Measurements from ENCODE around the gene FAM124B. TPM values are rescaled to one million over a fixed set of nuclear protein-coding genes. Genes with fewer than 3 reads are reported as not detected.

The FAM124B gene
- total RNA-seq, 2 experiments from 2014 or later = 0.32 to 0.43 TPM

DNA sequence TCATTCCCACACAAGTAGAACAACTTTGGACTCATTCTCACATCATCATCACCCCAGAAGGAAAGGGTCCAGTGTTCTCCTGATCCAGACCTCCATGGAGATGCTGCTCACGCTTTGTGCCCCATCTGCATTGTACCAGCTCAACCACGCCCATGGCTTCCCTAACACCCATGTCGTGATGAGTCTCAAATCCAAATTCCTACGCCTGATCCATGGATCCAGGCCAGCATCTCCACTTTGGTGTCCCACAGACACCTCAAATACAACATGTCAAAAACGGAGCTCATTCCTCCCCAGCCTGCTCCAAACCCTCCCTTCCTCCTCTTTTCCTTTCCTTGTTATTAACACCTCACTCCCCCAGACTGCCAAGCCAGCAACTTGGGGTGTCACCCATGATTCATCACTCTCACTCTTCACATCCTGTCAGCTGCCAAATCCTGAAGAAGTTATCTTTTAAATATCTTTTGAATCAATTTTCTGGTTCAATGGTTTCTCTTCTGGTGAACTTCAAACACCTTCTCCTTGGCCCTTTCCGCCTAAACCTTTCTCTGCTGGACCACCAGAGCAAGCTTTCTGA lies 30.2 kb upstream of the FAM124B start:
- CTCF ChIA-PET = interaction anchor here (0.8 kb wide), 1 partner anchor 63 kb away, joined by 3 read pairs; no protein-coding TSS in a partner anchor
- peak; percentile 10 for DNase-seq
- H3K4me1 Mint-ChIP-seq (ENCODE audit: low read depth) = no peaks in the 10 kb centered on the region
- peaks cover 3% of the 10 kb centered on the region for H3K27me3 Mint-ChIP-seq (ENCODE audit: low read depth)
- H3K9me3 Mint-ChIP-seq = no peaks in the 10 kb centered on the region
- H3K36me3 Mint-ChIP-seq (ENCODE audit: low read depth) = no peaks in the 10 kb centered on the region
- H3K4me3 Mint-ChIP-seq = no peak overlapping the region
- intact Hi-C loops (cut with micrococcal nuclease) = no loop called here
- H3K27ac Mint-ChIP-seq = no peak overlapping the region

DNA sequence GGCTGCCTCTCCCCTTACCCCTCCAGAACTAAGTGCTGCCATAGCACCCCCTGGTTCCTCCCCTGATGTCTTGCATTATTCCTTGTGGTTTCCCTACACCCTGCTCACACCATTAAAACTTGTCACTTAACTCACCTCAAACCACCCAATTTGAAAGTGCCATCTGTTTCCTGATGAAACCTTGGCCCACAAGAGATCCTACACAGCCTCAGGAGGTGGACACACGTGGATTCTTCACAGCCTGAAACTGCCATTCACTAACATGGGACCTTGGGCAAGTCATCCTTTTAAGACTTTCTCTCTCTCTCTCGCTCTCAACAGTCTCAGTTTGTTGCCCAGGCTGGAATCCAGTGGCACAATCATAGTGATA lies 27.5 kb upstream of the FAM124B start:
- no peak for DNase-seq
- Mint-ChIP-seq H3K27ac (no peak overlapping the region), H3K36me3 (ENCODE audit: low read depth) (no peaks in the 10 kb centered on the region), H3K9me3 (peaks cover 6% of the 10 kb centered on the region), H3K4me3 (no peak overlapping the region), H3K27me3 (ENCODE audit: low read depth) (peaks cover 3% of the 10 kb centered on the region), H3K4me1 (ENCODE audit: low read depth) (no peaks in the 10 kb centered on the region)
- intact Hi-C loops (cut with micrococcal nuclease) = no loop called here
- CTCF ChIA-PET = no interaction called here

DNA sequence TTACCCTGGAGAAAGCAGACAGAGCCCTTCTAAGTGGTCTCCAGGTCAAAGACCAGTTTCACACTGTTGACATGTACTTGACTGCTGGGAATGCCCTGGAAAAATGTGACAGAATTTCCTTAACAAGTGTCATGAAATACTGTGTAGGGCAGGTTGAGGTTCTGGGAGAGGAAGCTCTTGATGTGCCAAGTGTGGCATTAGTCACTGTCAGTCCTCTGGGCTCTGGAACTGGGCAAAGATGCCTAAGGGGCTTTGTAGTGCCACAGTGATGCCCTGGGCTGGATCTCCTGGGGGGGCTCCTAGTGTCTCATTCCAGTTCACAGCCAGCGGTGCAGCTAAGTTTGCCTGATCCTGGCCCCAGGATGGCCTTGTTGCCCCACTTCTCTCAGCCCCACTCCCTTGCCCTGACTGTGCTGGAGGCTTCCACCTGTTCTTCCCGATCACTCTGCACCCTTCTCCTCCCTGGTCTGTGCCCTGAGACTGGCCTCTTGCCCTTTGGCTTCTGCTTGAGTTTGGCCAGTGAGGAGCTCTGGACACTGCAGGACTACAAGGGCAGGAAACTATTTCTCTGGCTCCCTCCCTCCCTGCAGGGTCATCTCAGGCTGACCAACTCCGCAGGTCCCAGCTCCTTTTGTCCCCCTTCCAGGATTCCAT lies 27.0 kb upstream of the FAM124B start:
- peaks cover 3% of the 10 kb centered on the region for H3K27me3 Mint-ChIP-seq (ENCODE audit: low read depth)
- no peak overlapping the region for H3K27ac Mint-ChIP-seq
- H3K9me3 Mint-ChIP-seq = peaks cover 8% of the 10 kb centered on the region
- no peak overlapping the region for H3K4me3 Mint-ChIP-seq
- no peaks in the 10 kb centered on the region for H3K4me1 Mint-ChIP-seq (ENCODE audit: low read depth)
- intact Hi-C loops (cut with micrococcal nuclease) = no loop called here
- CTCF ChIA-PET = no interaction called here
- H3K36me3 Mint-ChIP-seq (ENCODE audit: low read depth) = no peaks in the 10 kb centered on the region
- DNase-seq = no peak

DNA sequence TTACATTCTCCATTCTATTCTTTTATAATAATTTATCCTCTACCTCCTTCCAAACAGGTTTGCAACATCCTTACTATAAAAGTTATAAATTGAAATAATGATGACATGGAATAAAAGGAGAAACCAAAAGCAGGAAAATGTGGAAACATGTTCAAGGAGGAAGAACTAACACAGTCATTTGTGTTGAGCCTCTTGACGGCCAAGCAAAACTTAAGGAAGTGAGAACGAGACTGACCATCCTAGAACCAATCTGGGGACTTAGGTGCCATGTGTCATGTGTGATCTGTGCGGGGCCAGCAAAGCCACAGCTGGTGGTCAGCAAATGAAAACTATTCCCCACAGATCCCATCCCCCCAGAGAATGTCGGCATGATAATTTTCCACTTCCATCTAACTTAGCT lies 25.6 kb upstream of the FAM124B start:
- Mint-ChIP-seq H3K4me3 (no peak overlapping the region), H3K4me1 (ENCODE audit: low read depth) (no peaks in the 10 kb centered on the region), H3K36me3 (ENCODE audit: low read depth) (no peaks in the 10 kb centered on the region), H3K27ac (no peak overlapping the region), H3K27me3 (ENCODE audit: low read depth) (peaks cover 3% of the 10 kb centered on the region), H3K9me3 (peaks cover 8% of the 10 kb centered on the region)
- CTCF ChIA-PET = no interaction called here
- no peak for DNase-seq
- intact Hi-C loops (cut with micrococcal nuclease) = no loop called here

DNA sequence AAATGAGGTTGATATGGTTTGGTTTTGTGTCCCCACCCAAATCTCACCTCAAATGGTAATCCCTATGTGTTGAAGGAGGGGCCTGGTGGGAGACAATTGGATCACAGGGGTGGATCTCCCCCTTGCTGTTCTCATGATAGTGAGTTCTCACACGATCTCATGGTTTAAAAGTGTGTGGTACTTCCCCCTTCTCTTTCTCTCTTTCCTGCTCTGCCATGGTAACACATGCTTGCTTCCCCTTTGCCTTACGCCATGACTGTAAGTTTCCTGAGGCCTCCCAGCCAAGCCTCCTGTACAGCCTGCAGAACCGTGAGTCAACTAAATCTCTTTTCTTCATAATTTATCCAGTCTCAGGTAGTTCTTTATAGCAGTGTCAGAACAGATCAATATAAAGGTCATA lies 24.7 kb upstream of the FAM124B start:
- no peak overlapping the region for H3K4me3 Mint-ChIP-seq
- no peaks in the 10 kb centered on the region for H3K4me1 Mint-ChIP-seq (ENCODE audit: low read depth)
- no peaks in the 10 kb centered on the region for H3K36me3 Mint-ChIP-seq (ENCODE audit: low read depth)
- CTCF ChIA-PET = no interaction called here
- no peaks in the 10 kb centered on the region for H3K27me3 Mint-ChIP-seq (ENCODE audit: low read depth)
- H3K9me3 Mint-ChIP-seq = peaks cover 9% of the 10 kb centered on the region
- intact Hi-C loops (cut with micrococcal nuclease) = no loop called here
- H3K27ac Mint-ChIP-seq = no peak overlapping the region
- DNase-seq = no peak

DNA sequence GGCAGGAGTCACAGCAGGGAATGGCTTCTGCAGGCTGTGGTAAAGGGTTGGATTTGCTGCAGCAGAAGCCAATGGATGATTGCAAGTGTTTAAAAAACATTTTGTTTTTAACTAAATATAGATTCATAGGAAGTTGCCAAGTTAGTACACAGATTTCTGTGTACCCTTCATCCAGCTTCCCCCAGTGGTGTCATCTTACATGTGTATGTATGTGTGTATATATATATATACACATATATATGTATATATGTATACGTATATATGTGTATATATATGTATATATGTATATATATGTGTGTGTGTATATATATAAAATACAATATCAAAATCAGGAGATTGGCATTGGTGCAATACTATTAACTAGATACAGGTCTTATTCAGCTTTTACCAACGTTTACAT lies 19.2 kb upstream of the FAM124B start:
- peaks cover 7% of the 10 kb centered on the region for H3K9me3 Mint-ChIP-seq
- no peaks in the 10 kb centered on the region for H3K4me1 Mint-ChIP-seq (ENCODE audit: low read depth)
- CTCF ChIA-PET = no interaction called here
- H3K4me3 Mint-ChIP-seq = no peak overlapping the region
- H3K36me3 Mint-ChIP-seq (ENCODE audit: low read depth) = no peaks in the 10 kb centered on the region
- no peaks in the 10 kb centered on the region for H3K27me3 Mint-ChIP-seq (ENCODE audit: low read depth)
- H3K27ac Mint-ChIP-seq = no peak overlapping the region
- intact Hi-C loops (cut with micrococcal nuclease) = no loop called here
- no peak for DNase-seq

DNA sequence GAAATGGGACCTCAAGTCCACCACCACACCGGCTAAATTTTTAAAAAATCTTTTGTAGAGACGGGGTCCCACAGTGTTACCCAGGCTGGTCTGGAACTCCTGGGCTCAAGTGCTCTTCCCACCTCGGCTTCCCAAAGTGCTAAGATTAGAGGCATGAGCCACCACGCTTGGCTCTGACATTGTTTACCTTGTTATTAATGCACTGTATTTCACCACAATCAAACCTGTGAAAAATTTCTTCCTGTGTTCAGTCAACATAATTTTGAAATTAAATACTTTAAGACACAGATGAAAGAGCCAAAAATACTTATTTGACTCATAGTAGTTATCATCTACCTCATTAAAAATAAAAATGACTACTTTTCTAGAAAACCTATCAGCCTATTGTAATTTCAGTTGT lies 16.0 kb upstream of the FAM124B start:
- intact Hi-C loops (cut with micrococcal nuclease) = no loop called here

DNA sequence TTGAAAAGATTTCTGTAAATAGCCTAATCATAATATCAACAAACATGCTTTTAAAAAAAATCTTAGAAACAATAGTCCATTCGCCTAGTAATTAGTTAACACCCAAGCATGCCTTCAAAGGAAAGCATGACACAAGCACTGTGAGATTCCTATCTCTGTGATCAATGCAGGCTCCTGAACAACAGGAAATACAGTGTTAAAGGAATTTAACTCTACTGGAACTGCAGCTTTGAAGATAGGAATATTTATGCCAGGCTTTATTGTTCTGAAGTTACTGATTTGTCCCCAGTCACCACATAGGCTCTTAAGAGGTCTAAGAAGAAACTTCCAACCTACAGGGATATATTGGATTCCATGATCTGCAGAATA lies 15.4 kb upstream of the FAM124B start:
- DNase-seq = no peak
- CTCF ChIA-PET = no interaction called here
- Mint-ChIP-seq H3K4me1 (ENCODE audit: low read depth) (no peaks in the 10 kb centered on the region), H3K36me3 (ENCODE audit: low read depth) (no peaks in the 10 kb centered on the region), H3K9me3 (peaks cover 3% of the 10 kb centered on the region), H3K4me3 (no peak overlapping the region), H3K27ac (no peak overlapping the region), H3K27me3 (ENCODE audit: low read depth) (no peaks in the 10 kb centered on the region)
- intact Hi-C loops (cut with micrococcal nuclease) = no loop called here

More for the DNA sequence above, 16.0 kb upstream of the FAM124B start:
- no peak overlapping the region for H3K27ac Mint-ChIP-seq
- CTCF ChIA-PET = no interaction called here
- no peaks in the 10 kb centered on the region for H3K27me3 Mint-ChIP-seq (ENCODE audit: low read depth)
- H3K36me3 Mint-ChIP-seq (ENCODE audit: low read depth) = no peaks in the 10 kb centered on the region
- no peak for DNase-seq
- H3K4me3 Mint-ChIP-seq = no peak overlapping the region
- peaks cover 3% of the 10 kb centered on the region for H3K9me3 Mint-ChIP-seq
- no peaks in the 10 kb centered on the region for H3K4me1 Mint-ChIP-seq (ENCODE audit: low read depth)

DNA sequence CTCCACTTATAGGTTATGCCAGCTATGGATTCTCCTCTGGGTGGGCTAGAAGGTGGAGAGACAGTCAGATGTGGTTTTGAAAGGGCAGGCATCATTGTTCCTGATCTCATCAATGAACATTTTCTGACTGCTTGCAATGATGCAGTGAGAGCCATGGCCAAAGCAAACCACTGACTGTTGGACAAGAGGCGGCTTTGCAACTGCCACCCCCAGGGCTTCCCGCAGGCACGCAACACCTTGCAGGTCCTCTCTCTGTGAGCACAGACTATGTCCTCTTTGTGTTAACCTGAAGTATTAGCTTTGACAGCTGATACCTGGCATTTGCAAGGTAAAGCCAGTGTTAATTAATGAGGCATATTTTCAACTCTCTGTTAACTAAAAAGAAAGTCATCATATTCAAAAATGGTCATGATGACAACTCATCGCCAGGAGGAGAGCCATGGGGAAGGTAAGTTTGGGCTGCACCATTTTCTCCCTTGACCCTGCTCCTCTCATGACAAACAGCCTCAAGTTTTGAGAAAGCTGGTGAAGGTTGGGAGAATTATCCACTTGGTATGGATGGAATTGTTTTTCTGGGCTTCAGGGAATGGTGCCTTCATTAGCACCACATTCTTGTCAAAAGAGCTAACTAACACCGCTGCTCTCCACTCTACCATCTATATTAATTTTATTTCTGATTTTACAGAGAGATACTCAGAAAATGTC lies 14.9 kb upstream of the FAM124B start:
- Mint-ChIP-seq H3K4me3 (no peak overlapping the region), H3K27ac (no peak overlapping the region), H3K36me3 (ENCODE audit: low read depth) (no peaks in the 10 kb centered on the region), H3K27me3 (ENCODE audit: low read depth) (no peaks in the 10 kb centered on the region), H3K4me1 (ENCODE audit: low read depth) (no peaks in the 10 kb centered on the region), H3K9me3 (peaks cover 3% of the 10 kb centered on the region)
- DNase-seq = no peak
- intact Hi-C loops (cut with micrococcal nuclease) = no loop called here
- CTCF ChIA-PET = interaction anchor here (1.2 kb wide), 1 partner anchor 35 kb away, joined by 3 read pairs; no protein-coding TSS in a partner anchor

DNA sequence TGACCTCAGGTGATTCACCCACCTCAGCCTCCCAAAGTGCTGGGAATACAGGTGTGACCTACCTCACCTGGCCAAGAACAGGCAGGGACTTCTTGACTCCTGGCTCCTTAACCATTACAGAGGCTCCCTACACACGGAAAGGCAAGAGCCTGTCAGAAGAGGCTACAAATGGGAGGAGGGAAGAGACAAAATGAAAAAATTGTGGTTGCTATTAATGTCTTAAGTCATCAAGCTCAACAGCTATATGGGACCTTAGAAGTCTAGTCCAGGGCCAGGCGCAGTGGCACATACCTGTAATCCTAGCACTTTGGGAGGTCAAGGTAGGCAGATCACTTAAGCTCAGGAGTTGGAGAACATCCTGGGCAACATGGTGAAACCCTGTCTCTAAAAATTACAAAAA lies 11.5 kb upstream of the FAM124B start:
- no peaks in the 10 kb centered on the region for H3K36me3 Mint-ChIP-seq (ENCODE audit: low read depth)
- peaks cover 2% of the 10 kb centered on the region for H3K27me3 Mint-ChIP-seq (ENCODE audit: low read depth)
- CTCF ChIA-PET = interaction anchor here (0.7 kb wide), 1 partner anchor 407 kb away, joined by 7 read pairs; no protein-coding TSS in a partner anchor
- no peaks in the 10 kb centered on the region for H3K4me1 Mint-ChIP-seq (ENCODE audit: low read depth)
- DNase-seq = no peak
- H3K9me3 Mint-ChIP-seq = no peaks in the 10 kb centered on the region
- no peak overlapping the region for H3K27ac Mint-ChIP-seq
- H3K4me3 Mint-ChIP-seq = no peak overlapping the region
- intact Hi-C loops (cut with micrococcal nuclease) = no loop called here

DNA sequence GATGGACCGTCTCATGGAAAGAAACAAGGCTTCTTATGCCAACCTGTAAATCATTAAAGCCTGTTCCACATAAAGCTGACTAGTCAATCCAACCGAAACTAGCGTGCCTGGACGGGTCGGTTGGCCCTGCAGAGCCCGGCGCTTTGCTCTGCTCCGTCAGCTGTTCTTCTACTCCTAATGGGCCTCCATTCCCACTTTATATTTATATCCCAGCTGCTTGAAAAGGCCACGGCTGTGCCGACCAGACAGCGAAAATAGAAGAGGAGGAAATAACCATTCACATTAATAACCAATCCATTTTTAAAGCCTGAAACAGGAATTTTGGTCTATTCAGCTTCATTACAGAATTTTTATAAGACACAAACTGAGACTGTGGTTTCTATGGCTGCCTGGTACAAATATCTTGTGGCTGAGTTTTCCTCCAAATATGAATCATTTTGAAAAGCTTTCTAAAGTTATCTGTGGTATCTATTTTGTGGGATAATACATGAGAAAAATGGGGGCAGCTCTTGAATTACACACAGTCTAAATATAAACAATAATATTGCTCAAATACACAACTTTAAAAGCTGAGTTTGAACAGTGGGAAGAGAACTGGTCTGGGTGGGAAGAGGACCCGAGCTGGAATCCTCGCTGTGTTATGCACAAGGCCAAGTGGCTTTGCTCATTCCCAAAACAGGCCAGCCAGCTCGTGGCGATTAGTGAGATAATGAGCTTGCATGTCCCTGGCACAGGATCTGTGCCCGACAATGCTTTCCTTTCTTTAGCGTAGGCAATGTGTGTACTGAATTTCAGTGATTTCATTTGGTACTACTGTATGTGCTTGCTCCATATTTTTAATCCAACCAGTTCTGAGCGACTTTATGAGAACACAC lies 10.5 kb upstream of the FAM124B start:
- no peaks in the 10 kb centered on the region for H3K9me3 Mint-ChIP-seq
- CTCF ChIA-PET = interaction anchor here (0.6 to 0.8 kb wide), 3 partner anchors 9 to 651 kb away, joined by 3 to 4 read pairs (median 3); no protein-coding TSS in a partner anchor
- no peak overlapping the region for H3K4me3 Mint-ChIP-seq
- no peaks in the 10 kb centered on the region for H3K36me3 Mint-ChIP-seq (ENCODE audit: low read depth)
- H3K27ac Mint-ChIP-seq = no peak overlapping the region
- H3K4me1 Mint-ChIP-seq (ENCODE audit: low read depth) = peaks cover 4% of the 10 kb centered on the region
- DNase-seq = no peak
- intact Hi-C loops (cut with micrococcal nuclease) = no loop called here
- peaks cover 7% of the 10 kb centered on the region for H3K27me3 Mint-ChIP-seq (ENCODE audit: low read depth)

DNA sequence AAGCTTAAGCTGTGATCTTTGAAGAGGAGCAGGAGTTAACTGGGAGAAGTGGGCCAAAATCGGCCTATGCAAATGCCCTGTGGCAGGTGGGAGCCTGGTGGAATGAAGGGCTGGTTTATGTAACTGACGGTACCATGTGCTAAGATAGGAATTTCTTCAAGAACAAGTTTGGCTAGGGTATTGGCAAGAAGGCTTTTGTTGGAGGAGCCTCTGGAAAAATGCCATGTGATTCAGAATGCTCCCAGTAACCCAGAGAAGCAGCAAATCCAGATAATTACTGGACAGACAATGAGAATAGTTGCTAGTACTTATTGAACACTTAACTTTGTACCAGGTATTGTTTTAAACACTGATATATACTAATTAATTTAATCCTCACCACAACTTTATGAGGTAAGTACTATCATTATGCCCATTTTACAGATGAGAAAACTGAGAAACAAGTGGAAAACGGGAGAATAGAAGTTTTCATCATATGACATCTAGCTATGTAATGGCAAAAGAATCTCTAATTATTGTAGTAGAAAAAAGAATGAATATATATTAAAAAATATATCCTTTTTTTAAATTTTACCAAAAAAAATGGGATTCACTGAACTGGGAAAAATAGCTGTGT lies 9.1 kb upstream of the FAM124B start:
- Mint-ChIP-seq H3K36me3 (ENCODE audit: low read depth) (no peaks in the 10 kb centered on the region), H3K27ac (no peak overlapping the region), H3K27me3 (ENCODE audit: low read depth) (peaks cover 14% of the 10 kb centered on the region), H3K4me1 (ENCODE audit: low read depth) (peaks cover 7% of the 10 kb centered on the region), H3K9me3 (peaks cover 5% of the 10 kb centered on the region), H3K4me3 (no peak overlapping the region)
- CTCF ChIA-PET = interaction anchor here (0.6 kb wide), 1 partner anchor 650 kb away, joined by 3 read pairs; no protein-coding TSS in a partner anchor
- DNase-seq = no peak
- intact Hi-C loops (cut with micrococcal nuclease) = no loop called here

Measured in activated naive CD4-positive, alpha-beta T cell treated with anti-CD3 and anti-CD28 coated beads for 36 hours (primary cell).